Panc1 (cell line): ENCODE measurements around the gene ALOX12B. TPM values are rescaled to one million over a fixed set of nuclear protein-coding genes. Genes with fewer than 3 reads are reported as not detected.

Source experiments
- ATAC-seq: fragments of 200-7000 bp; cut with Tn5 transposase; 2 replicates; pipeline ENCODE4 v1.9.1; 2020; ENCODE audit warnings: mild to moderate bottlenecking, moderate library complexity
- BruUV-seq: library from RNA; stranded (reverse); fragments of 400-500 nt; replicated peaks from 2 replicates; lab custom pipeline; 2021; lab: Mats Ljungman, UMichigan
- CTCF ChIA-PET: fragments of 300-600 bp; sonication (Branson Sonifier 250); formaldehyde crosslinking; loops from one replicate; lab custom pipeline; 2022; ENCODE audit warnings: antibody characterized with exemption; lab: Charles Lee
- POLR2A ChIA-PET: fragments of 300-600 bp; sonication (Branson Sonifier 250); formaldehyde crosslinking; loops from one replicate; lab custom pipeline; 2022; ENCODE audit warnings: antibody characterized with exemption; lab: Charles Lee
- DNase-seq: peaks from one replicate; pipeline ENCODE4 v3.0.0-alpha.2; 2010; ENCODE audit warnings: low read depth, low spot score
- H3K27ac ChIP-seq: 2 replicates; pipeline ENCODE4 v1.5.1; 2011; ENCODE audit warnings: mild to moderate bottlenecking, low read length, inconsistent platforms
- H3K27me3 ChIP-seq: fragments of 200-500 bp; sonication (Bioruptor generic); 2 replicates; pipeline ENCODE4 v1.6.0; 2014; ENCODE audit warnings: low read length, inconsistent platforms; ENCODE audit not compliant: control insufficient read depth, insufficient read depth
- H3K36me3 ChIP-seq: fragments of 200-500 bp; sonication (Bioruptor generic); 2 replicates; pipeline ENCODE4 v1.5.1; 2014; ENCODE audit warnings: inconsistent platforms, mild to moderate bottlenecking, low read length, moderate library complexity; ENCODE audit not compliant: control insufficient read depth, insufficient read depth
- H3K4me1 ChIP-seq: 2 replicates; pipeline ENCODE4 v1.5.1; 2011; ENCODE audit warnings: inconsistent platforms, mild to moderate bottlenecking, low read length, moderate library complexity; ENCODE audit not compliant: control insufficient read depth, insufficient read depth
- H3K4me3 ChIP-seq, 2 experiments: 2 replicates each; pipeline ENCODE4 v1.5.1; 2011 to 2012; ENCODE audit warnings: low read depth in 2 of 2, low read length in 2 of 2, mild to moderate bottlenecking in 2 of 2, inconsistent platforms in 1 of 2, moderate library complexity in 1 of 2
- H3K9me3 ChIP-seq: fragments of 200-500 bp; sonication (Bioruptor generic); 2 replicates; pipeline ENCODE4 v1.5.1; 2014; ENCODE audit warnings: low read depth, mild to moderate bottlenecking, inconsistent platforms, low read length, moderate library complexity; ENCODE audit not compliant: control insufficient read depth, insufficient read depth
- POLR2AphosphoS5 ChIP-seq: IDR thresholded peaks from 2 replicates; pipeline ENCODE4 v1.6.1; 2012; ENCODE audit warnings: mild to moderate bottlenecking, low read depth, low read length, moderate library complexity
- SIN3A ChIP-seq: IDR thresholded peaks from 2 replicates; pipeline ENCODE4 v1.6.1; 2012; ENCODE audit warnings: low read depth, mild to moderate bottlenecking, low read length, moderate library complexity, borderline replicate concordance; ENCODE audit not compliant: insufficient read depth
- TCF7L2 ChIP-seq: IDR thresholded peaks from 2 replicates; pipeline ENCODE4 v1.6.1; 2011; ENCODE audit warnings: mild to moderate bottlenecking, low read depth, low read length, inconsistent platforms
- in situ Hi-C: cut with HindIII; loops from 2 replicates; pipeline ENCODE4 v1.10.0; 2016; ENCODE audit warnings: low sequenced_read_pairs, low pct_unique_long_range_greater_than_20kb
- intact Hi-C: fragments of 100-400 bp; cut with micrococcal nuclease; formaldehyde crosslinking; loops from one replicate; pipeline ENCODE4 v1.10.0; 2022; ENCODE audit not compliant: unreplicated experiment
- total RNA-seq: library from RNA; stranded (reverse); gene quantifications from one replicate; pipeline ENCODE4 v1.2.1, GENCODE V29; 2021; ENCODE audit not compliant: unreplicated experiment
- TF ChIP-seq, protein P1 (sequence below), 2 experiments: IDR thresholded peaks; 2 replicates each; pipeline ENCODE4 v1.6.1; 2011 to 2012; ENCODE audit warnings: low read depth in 2 of 2, control low read depth in 1 of 2, low read length in 1 of 2, mild to moderate bottlenecking in 1 of 2, moderate library complexity in 1 of 2; ENCODE audit not compliant: insufficient read depth in 1 of 2
- TF ChIP-seq, protein P2 (sequence below): fragments of 450-650 bp; IDR thresholded peaks from 2 replicates; pipeline ENCODE4 v1.5.1; 2017; ENCODE audit warnings: mild to moderate bottlenecking

ALOX12B gene
- total RNA-seq, 1 experiment from 2014 or later, result not detected

DNA sequence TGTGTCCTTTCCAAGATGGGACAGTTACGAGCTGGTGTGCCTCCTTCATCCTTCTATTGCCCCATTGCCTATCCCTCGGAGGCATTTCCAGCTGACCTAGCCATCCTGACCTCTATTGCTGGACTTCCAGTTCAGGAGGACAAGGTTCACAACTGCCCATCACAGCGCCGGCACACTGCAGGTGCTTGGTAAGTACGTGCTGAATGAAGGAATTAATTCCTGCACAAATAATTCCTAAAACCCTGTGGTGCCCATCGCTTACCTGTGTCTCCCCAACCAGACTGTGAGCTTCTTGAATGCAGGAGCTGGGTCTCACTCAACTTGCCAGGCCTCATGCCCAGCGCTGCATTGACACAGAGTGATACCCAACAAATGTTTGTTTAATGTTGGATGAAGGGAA, 35.7 kb downstream of the ALOX12B start:
- POLR2A ChIA-PET, result no interaction called here

DNA sequence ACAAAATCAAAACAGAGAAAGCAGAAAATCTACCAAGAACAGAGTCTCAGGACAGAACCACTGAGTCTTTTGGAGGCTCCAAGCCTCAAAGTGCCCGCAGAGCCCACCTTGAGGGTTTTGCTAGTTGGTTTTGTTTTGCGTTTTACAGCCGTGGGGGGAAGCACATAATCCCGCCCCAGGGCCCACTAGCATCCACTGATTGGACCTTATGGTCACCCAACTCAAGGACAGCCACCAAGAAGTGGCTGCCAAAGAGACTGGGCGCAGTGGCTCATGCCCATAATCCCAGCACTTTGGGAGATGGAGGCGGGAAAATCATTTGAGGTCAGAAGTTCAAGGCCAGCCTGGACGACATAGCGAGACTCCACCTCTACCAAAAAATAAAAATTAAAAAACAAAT, 38.8 kb downstream of the ALOX12B start:
- intact Hi-C loops (no loop called here), in situ Hi-C loops (no loop called here)
- H3K36me3 ChIP-seq, result no peaks in the 10 kb centered on the region
- TF ChIP-seq, protein P1, sequence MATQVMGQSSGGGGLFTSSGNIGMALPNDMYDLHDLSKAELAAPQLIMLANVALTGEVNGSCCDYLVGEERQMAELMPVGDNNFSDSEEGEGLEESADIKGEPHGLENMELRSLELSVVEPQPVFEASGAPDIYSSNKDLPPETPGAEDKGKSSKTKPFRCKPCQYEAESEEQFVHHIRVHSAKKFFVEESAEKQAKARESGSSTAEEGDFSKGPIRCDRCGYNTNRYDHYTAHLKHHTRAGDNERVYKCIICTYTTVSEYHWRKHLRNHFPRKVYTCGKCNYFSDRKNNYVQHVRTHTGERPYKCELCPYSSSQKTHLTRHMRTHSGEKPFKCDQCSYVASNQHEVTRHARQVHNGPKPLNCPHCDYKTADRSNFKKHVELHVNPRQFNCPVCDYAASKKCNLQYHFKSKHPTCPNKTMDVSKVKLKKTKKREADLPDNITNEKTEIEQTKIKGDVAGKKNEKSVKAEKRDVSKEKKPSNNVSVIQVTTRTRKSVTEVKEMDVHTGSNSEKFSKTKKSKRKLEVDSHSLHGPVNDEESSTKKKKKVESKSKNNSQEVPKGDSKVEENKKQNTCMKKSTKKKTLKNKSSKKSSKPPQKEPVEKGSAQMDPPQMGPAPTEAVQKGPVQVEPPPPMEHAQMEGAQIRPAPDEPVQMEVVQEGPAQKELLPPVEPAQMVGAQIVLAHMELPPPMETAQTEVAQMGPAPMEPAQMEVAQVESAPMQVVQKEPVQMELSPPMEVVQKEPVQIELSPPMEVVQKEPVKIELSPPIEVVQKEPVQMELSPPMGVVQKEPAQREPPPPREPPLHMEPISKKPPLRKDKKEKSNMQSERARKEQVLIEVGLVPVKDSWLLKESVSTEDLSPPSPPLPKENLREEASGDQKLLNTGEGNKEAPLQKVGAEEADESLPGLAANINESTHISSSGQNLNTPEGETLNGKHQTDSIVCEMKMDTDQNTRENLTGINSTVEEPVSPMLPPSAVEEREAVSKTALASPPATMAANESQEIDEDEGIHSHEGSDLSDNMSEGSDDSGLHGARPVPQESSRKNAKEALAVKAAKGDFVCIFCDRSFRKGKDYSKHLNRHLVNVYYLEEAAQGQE (IDR thresholded peaks at IDR 0.05; ENCODE audit: insufficient read depth in 1 of 2, low read depth in 2 of 2, low read length in 1 of 2), result no peak
- TF ChIP-seq TCF7L2 (no peak), SIN3A (no peak), POLR2AphosphoS5 (no peak)
- TF ChIP-seq, protein P2, sequence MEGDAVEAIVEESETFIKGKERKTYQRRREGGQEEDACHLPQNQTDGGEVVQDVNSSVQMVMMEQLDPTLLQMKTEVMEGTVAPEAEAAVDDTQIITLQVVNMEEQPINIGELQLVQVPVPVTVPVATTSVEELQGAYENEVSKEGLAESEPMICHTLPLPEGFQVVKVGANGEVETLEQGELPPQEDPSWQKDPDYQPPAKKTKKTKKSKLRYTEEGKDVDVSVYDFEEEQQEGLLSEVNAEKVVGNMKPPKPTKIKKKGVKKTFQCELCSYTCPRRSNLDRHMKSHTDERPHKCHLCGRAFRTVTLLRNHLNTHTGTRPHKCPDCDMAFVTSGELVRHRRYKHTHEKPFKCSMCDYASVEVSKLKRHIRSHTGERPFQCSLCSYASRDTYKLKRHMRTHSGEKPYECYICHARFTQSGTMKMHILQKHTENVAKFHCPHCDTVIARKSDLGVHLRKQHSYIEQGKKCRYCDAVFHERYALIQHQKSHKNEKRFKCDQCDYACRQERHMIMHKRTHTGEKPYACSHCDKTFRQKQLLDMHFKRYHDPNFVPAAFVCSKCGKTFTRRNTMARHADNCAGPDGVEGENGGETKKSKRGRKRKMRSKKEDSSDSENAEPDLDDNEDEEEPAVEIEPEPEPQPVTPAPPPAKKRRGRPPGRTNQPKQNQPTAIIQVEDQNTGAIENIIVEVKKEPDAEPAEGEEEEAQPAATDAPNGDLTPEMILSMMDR, result no peak
- H3K4me1 ChIP-seq, result no peaks in the 10 kb centered on the region
- H3K9me3 ChIP-seq, result no peaks in the 10 kb centered on the region
- H3K27me3 ChIP-seq, result no peaks in the 10 kb centered on the region
- BruUV-seq, result no TSS peak
- DNase-seq, result no peak
- H3K4me3 ChIP-seq, result no peak overlapping the region
- CTCF ChIA-PET, result no interaction called here
- no peak overlapping the region for H3K27ac ChIP-seq
- ATAC-seq, result no peak
- POLR2A ChIA-PET, result interaction anchor here (0.6 kb wide), 1 partner anchor 192 kb away, joined by 4 read pairs; the partner anchor contains the start of gene NAA38

More for the DNA sequence above, 35.7 kb downstream of the ALOX12B start:
- no peak overlapping the region for H3K4me3 ChIP-seq
- CTCF ChIA-PET, result interaction anchor here (0.7 kb wide), 1 partner anchor 337 kb away, joined by 3 read pairs; no protein-coding TSS in a partner anchor
- H3K4me1 ChIP-seq, result no peaks in the 10 kb centered on the region
- TF ChIP-seq, protein P1 (IDR thresholded peaks at IDR 0.05; ENCODE audit: insufficient read depth in 1 of 2, low read depth in 2 of 2, low read length in 1 of 2), result no peak
- TF ChIP-seq SIN3A (no peak), TCF7L2 (no peak), POLR2AphosphoS5 (no peak)
- TF ChIP-seq, protein P2, result no peak
- no TSS peak for BruUV-seq
- H3K27ac ChIP-seq, result no peak overlapping the region
- H3K36me3 ChIP-seq, result no peaks in the 10 kb centered on the region
- ATAC-seq, result no peak
- in situ Hi-C loops, result no loop called here
- DNase-seq, result no peak
- intact Hi-C loops, result loop anchor here (10.0 kb wide), 1 partner anchor 57 kb away; no protein-coding TSS in a partner anchor
- no peaks in the 10 kb centered on the region for H3K9me3 ChIP-seq
- no peaks in the 10 kb centered on the region for H3K27me3 ChIP-seq
